Fibroblast of the aortic adventitia (primary cell): Measurements from ENCODE around the gene PSTPIP2. TPM values are rescaled to one million over a fixed set of nuclear protein-coding genes. Genes with fewer than 3 reads are reported as not detected.
"Not testable (repeated sequence)": the region's sequence is repeated elsewhere in the genome, so short reads cannot be mapped to it uniquely, and the experiment has no call there.

Experiments used
- DNase-seq: peaks from one replicate; pipeline ENCODE4 v3.0.0-alpha.2; 2010; ENCODE audit warnings: low read depth
- H3K4me3 ChIP-seq: 2 replicates; pipeline ENCODE4 v1.5.1; 2011; ENCODE audit warnings: low read depth, mild to moderate bottlenecking, control low read depth, low read length, moderate library complexity
- total RNA-seq: library from RNA; depleted of rRNA; stranded (reverse); fragments of >200 nt; gene quantifications from 2 replicates; pipeline ENCODE4 v1.2.3, GENCODE V29; 2012; ENCODE audit warnings: low replicate concordance
- TF ChIP-seq, protein P1 (sequence below): IDR thresholded peaks from 2 replicates; pipeline ENCODE4 v1.5.1; 2011; ENCODE audit warnings: mild to moderate bottlenecking, low read length, control low read depth, inconsistent platforms; ENCODE audit not compliant: insufficient read depth

The PSTPIP2 gene
- total RNA-seq, 1 donor = 6.4 TPM

DNA sequence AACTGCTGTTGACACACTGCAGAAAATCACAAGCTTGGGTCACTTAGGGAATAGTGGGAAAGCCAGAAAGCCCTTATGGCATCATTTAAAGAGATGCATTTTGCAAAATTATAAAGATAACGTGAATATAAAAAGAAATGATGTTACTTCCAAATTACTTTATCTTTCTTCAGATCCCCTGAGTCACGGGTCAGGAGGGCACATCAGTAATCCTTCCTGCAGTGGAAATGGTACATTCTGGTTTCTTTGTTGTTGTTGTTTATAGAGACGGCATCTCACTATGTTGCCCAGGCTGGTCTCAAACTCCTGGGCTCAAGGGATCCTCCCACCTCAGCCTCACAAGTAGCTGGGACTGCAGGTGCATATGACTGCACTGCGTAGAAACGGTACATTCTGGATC, 95.1 kb downstream of the PSTPIP2 start:
- no peak overlapping the region for H3K4me3 ChIP-seq
- TF ChIP-seq, protein P1, sequence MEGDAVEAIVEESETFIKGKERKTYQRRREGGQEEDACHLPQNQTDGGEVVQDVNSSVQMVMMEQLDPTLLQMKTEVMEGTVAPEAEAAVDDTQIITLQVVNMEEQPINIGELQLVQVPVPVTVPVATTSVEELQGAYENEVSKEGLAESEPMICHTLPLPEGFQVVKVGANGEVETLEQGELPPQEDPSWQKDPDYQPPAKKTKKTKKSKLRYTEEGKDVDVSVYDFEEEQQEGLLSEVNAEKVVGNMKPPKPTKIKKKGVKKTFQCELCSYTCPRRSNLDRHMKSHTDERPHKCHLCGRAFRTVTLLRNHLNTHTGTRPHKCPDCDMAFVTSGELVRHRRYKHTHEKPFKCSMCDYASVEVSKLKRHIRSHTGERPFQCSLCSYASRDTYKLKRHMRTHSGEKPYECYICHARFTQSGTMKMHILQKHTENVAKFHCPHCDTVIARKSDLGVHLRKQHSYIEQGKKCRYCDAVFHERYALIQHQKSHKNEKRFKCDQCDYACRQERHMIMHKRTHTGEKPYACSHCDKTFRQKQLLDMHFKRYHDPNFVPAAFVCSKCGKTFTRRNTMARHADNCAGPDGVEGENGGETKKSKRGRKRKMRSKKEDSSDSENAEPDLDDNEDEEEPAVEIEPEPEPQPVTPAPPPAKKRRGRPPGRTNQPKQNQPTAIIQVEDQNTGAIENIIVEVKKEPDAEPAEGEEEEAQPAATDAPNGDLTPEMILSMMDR = no peak
- no peak for DNase-seq

DNA sequence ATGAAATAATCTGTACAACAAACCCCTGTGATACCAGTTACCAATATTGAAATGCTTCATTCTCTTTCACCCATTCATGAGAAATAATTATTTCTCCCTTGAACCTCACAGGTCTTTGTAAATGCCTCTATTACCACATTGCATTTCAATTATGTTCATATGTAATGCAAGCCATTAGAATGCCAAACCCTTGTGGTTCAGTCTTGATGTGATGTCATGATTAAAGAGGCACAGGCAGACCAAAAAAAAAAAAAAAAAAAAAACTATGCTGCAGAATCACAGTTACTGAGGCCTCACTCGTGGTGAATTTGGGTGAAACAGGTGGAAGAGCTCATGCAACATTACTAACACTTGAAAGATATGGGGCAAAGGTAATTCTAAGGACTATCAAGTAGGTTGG, 95.5 kb downstream of the PSTPIP2 start:
- H3K4me3 ChIP-seq = no peak overlapping the region
- DNase-seq = peak; percentile 31
- TF ChIP-seq, protein P1 = no peak

DNA sequence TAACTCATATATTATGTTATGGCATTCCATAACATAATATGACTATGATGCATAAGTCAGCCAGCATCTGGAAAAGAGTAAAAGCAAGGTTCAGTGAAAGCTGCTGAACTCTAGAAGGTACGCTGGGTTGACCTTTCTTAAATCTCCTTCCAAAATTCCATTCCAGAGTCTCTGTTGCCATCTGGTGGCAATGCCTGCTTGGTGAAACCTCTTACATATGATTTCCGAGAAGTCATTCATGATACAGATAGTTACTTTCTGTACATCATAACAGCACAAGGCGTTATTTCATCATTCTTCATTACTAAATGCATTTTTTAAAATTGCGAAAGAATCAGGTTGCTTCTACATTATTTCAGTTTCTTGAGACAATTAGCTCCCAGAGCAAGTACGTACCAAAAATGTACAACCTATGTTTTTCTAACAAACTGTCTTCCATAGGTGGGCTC, 97.9 kb downstream of the PSTPIP2 start:
- DNase-seq = peak; percentile 92
- TF ChIP-seq, protein P1 = peak; percentile 84
- no peak overlapping the region for H3K4me3 ChIP-seq

DNA sequence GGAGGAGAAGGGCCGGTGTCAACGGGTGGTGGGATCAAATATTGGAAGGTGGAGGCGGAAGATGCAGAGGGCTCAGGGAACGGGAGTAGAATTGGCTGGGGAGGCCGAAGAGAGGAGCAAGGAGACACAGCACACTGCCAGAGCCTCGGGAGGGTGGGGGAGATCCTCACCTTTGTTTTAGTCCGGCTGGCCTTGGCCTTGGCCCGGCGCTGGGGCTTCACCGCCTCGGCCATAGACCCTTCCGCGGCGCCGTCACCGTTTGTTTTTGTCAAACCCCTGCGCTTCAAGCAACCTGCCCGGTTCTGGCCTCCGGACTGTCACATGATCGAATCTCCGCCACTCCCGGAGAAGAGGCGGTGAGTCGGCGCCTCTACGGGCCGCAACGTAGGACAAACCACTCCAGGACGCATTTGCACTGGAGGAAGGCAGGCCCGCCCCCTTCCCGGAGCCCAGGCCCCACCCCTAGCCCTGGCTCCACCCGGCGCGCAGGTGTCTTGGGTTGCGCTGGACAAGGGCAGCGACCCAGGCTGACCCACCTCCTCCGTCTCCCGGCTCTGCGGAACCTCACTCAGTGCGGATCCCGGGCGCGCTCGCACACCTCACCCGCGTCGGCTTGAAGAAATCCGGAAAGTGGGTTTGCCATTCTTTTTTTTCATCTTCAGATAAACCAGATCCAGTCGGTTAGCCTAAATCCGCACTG, 104.9 kb downstream of the PSTPIP2 start, which contains the start of gene EPG5:
EPG5 (minus strand) TSS at position 323 of the 700 bp plus-strand sequence; CDS start at position 233, 90 bp downstream.
- DNase-seq = peak; percentile 93
- H3K4me3 ChIP-seq = peak within 1 kb of the TSS; percentile 97
- TF ChIP-seq, protein P1 = no peak

DNA sequence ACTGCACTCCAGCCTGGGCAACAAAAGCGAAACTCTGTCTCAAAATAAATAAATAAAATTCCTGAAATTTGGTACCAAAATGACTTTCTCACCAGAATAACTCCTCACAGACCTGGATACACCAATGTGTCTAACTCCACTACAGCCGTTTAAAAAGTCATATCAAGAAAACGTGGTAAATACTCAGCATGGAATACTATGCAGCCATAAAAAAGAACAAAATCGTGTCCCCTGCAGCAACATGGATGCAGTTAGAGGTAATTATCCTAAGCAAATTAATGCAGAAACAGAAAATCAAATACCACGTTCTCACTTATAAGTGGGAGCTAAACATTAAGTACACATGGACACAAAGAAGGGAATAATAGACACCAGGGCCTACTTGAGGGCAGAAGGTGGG, 107.1 kb downstream of the PSTPIP2 start:
- DNase-seq, H3K4me3 ChIP-seq: not testable (repeated sequence)

DNA sequence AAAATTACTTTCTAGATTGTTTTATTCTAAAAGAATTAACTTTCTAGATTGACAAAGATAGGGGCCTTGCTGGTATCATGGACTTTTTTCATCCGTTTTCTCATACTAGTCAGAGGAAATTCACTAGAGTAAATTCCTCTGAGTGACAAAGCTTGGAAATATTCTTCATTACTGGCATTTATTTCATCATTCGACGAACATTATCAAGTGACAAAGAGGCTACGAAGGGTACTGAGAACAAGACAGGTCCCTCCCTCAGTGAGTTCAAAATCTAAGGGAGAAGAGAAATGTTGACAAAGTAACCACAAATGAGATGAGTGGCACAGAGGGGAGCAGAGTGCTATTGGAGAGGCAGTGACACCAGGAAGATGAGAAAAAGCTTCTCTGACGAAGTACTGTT, 109.2 kb downstream of the PSTPIP2 start:
- no peak overlapping the region for H3K4me3 ChIP-seq
- TF ChIP-seq, protein P1 = no peak
- DNase-seq = peak; percentile 54

DNA sequence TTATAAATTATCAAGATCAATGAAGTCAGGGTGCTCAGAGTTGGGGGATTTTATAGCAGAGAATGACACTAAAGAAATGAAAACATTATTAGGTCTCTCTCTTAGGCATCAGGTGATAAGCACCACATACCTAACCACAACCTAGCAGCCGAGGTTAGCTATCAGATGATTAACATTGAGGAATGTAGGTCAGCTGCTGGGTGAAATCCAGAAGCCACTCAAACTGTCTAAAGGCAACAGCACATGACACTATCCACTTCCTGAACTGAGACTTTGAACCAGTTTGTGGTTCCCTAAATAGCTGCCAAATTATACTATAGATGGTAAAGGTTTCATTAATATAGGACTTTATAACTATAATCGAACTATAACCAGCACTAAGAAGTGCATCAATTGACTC, 109.6 kb downstream of the PSTPIP2 start:
- H3K4me3 ChIP-seq = no peak overlapping the region
- TF ChIP-seq, protein P1 = no peak
- peak; percentile 36 for DNase-seq

DNA sequence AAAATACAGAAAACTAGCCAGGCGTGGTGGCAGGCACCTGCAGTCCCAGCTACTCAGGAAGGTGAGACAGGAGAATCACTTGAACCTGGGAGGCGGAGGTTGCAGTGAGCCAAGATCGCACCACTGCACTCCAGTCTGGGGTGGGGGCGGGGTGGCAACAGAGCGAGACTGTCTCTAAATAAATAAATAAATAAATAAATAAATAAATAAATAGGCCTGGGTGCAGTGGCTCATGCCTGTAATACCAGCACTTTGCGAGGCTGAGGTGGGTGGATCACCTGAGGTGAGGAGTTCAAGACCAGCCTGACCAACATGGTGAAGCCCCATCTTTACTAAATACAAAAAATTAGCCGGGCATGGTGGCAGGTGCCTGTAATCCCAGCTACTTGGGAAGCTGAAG, 112.6 kb downstream of the PSTPIP2 start:
- not testable (repeated sequence) for H3K4me3 ChIP-seq, DNase-seq
